H1 (cell line): ENCODE measurements around the gene FLT1. TPM values are rescaled to one million over a fixed set of nuclear protein-coding genes. Genes with fewer than 3 reads are reported as not detected.
A peak's percentile ranks its signal among the peaks of the same experiment; 100 is the strongest.

Experiments
- CTCF ChIA-PET: fragments of 300-600 bp; sonication (Branson Sonifier 250); formaldehyde crosslinking; loops from one replicate; lab custom pipeline; 2021; ENCODE audit not compliant: partially characterized antibody; lab: Charles Lee
- POLR2A ChIA-PET: fragments of 300-600 bp; sonication (Branson Sonifier 250); formaldehyde crosslinking; loops from one replicate; lab custom pipeline; 2021; ENCODE audit warnings: inconsistent platforms; ENCODE audit not compliant: partially characterized antibody; lab: Charles Lee
- DNase-seq, 2 experiments: peaks; one replicate each; pipeline versions ENCODE4 v3.0.0 to v3.0.0-alpha.2; 2010 to 2022; ENCODE audit warnings: low spot score in 2 of 2, low read depth in 1 of 2, mixed read lengths in 1 of 2
- FAIRE-seq: peaks from 2 replicates; lab custom pipeline; 2011; peaks lifted over from hg19 to GRCh38; lab: Jason Lieb, UNC
- H2AFZ ChIP-seq: 2 replicates; pipeline ENCODE4 v1.8.1; 2012; ENCODE audit warnings: low read length, inconsistent platforms
- H2AK5ac ChIP-seq: 2 replicates; pipeline ENCODE4 v1.6.1; 2013; ENCODE audit warnings: low read depth, low read length
- H2BK120ac ChIP-seq: replicated peaks from 2 replicates; pipeline ENCODE3; 2013; ENCODE audit warnings: low read depth, low read length, inconsistent platforms
- H2BK12ac ChIP-seq: 2 replicates; pipeline ENCODE4 v1.6.1; 2013; ENCODE audit warnings: low read depth, low read length
- H2BK15ac ChIP-seq: 2 replicates; pipeline ENCODE4 v1.6.1; 2013; ENCODE audit warnings: low read length
- H2BK20ac ChIP-seq: 2 replicates; pipeline ENCODE4 v1.6.1; 2013; ENCODE audit warnings: low read length
- H2BK5ac ChIP-seq: 2 replicates; pipeline ENCODE4 v1.6.1; 2013; ENCODE audit warnings: low read depth, low read length
- H3K14ac ChIP-seq: 2 replicates; pipeline ENCODE4 v1.6.1; 2013; ENCODE audit warnings: inconsistent platforms; ENCODE audit not compliant: insufficient read length
- H3K18ac ChIP-seq: 2 replicates; pipeline ENCODE4 v1.6.1; 2013; ENCODE audit warnings: low read length; ENCODE audit errors: extremely low read depth
- H3K23ac ChIP-seq: 2 replicates; pipeline ENCODE4 v1.6.1; 2013; ENCODE audit warnings: inconsistent platforms; ENCODE audit not compliant: insufficient read length
- H3K23me2 ChIP-seq: 2 replicates; pipeline ENCODE4 v1.6.1; 2013; ENCODE audit warnings: low read depth, low read length
- H3K27ac ChIP-seq: 2 replicates; pipeline ENCODE4 v1.6.1; 2011; ENCODE audit warnings: low read depth, low read length, inconsistent platforms
- H3K27me3 ChIP-seq, 4 experiments: replicated peaks in 1 of 4; 1 replicate in 1 of 4; 2 replicates in 3 of 4; pipeline versions ENCODE4 v1.6.1 to v1.8.1; 2011 to 2013; ENCODE audit warnings: low read length in 3 of 4, mild to moderate bottlenecking in 3 of 4, inconsistent platforms in 2 of 4, mixed read lengths in 2 of 4, moderate library complexity in 1 of 4; ENCODE audit not compliant: control insufficient read depth in 3 of 4, insufficient read depth in 3 of 4; ENCODE audit errors: extremely low read depth in 1 of 4
- H3K36me3 ChIP-seq, 4 experiments: 2 replicates each; pipeline versions ENCODE4 v1.6.1 to v1.8.1; 2011 to 2013; ENCODE audit warnings: mild to moderate bottlenecking in 4 of 4, low read length in 3 of 4, moderate library complexity in 2 of 4, control low read depth in 1 of 4, inconsistent platforms in 1 of 4; ENCODE audit not compliant: insufficient read depth in 4 of 4, control insufficient read depth in 2 of 4
- H3K4ac ChIP-seq: replicated peaks from 2 replicates; pipeline ENCODE3; 2013; ENCODE audit warnings: low read length, low read depth, mixed read lengths, inconsistent platforms; ENCODE audit not compliant: insufficient read length
- H3K4me1 ChIP-seq, 4 experiments: replicated peaks in 1 of 4; 1 replicate in 1 of 4; 2 replicates in 3 of 4; pipeline versions ENCODE4 v1.6.1 to v1.8.1; 2011 to 2013; ENCODE audit warnings: low read length in 3 of 4, inconsistent platforms in 2 of 4, mixed read lengths in 1 of 4; ENCODE audit not compliant: insufficient read depth in 4 of 4, control insufficient read depth in 3 of 4
- H3K4me2 ChIP-seq, 2 experiments: 2 replicates each; pipeline versions ENCODE4 v1.6.1 to v1.8.1; 2011 to 2013; ENCODE audit warnings: low read depth in 2 of 2, low read length in 2 of 2, control low read depth in 1 of 2, inconsistent platforms in 1 of 2, mild to moderate bottlenecking in 1 of 2; ENCODE audit not compliant: insufficient read depth in 1 of 2
- H3K4me3 ChIP-seq, 4 experiments: fragments of 200-600, 300-600 bp in 1 of 4; sonication (generic), shearing (Covaris generic), sonication (Bioruptor Twin) in 1 of 4; 2 replicates each; pipeline versions ENCODE4 v1.5.1 to v1.8.1; 2011 to 2016; ENCODE audit warnings: low read length in 4 of 4, low read depth in 3 of 4, control low read depth in 2 of 4, inconsistent platforms in 2 of 4, mild to moderate bottlenecking in 2 of 4, mixed read lengths in 1 of 4, moderate library complexity in 1 of 4; ENCODE audit not compliant: insufficient read depth in 2 of 4; ENCODE audit errors: extremely low read depth in 1 of 4
- H3K56ac ChIP-seq: replicated peaks from 2 replicates; pipeline ENCODE3; 2013; ENCODE audit warnings: low read depth, mild to moderate bottlenecking, mixed read lengths, low read length, inconsistent platforms; ENCODE audit not compliant: insufficient read length
- H3K79me1 ChIP-seq: 2 replicates; pipeline ENCODE4 v1.6.1; 2013; ENCODE audit warnings: low read depth, low read length, control low read depth
- H3K79me2 ChIP-seq, 2 experiments: 2 replicates each; pipeline versions ENCODE4 v1.6.1 to v1.8.1; 2012 to 2013; ENCODE audit warnings: low read length in 2 of 2, mild to moderate bottlenecking in 2 of 2, inconsistent platforms in 1 of 2; ENCODE audit not compliant: insufficient read depth in 2 of 2, control insufficient read depth in 1 of 2
- H3K9ac ChIP-seq, 4 experiments: replicated peaks in 1 of 4; 1 replicate in 1 of 4; 2 replicates in 3 of 4; pipeline versions ENCODE4 v1.6.1 to v1.8.1; 2011 to 2013; ENCODE audit warnings: low read depth in 3 of 4, low read length in 3 of 4, control low read depth in 2 of 4, mild to moderate bottlenecking in 2 of 4, moderate library complexity in 2 of 4, inconsistent platforms in 1 of 4; ENCODE audit errors: extremely low read depth in 1 of 4
- H3K9me3 ChIP-seq, 2 experiments: 2 replicates each; pipeline versions ENCODE4 v1.6.1 to v1.8.1; 2012 to 2013; ENCODE audit warnings: mild to moderate bottlenecking in 2 of 2, moderate library complexity in 2 of 2, control low read depth in 1 of 2, inconsistent platforms in 1 of 2, low read depth in 1 of 2, low read length in 1 of 2, mixed read lengths in 1 of 2; ENCODE audit not compliant: insufficient read depth in 2 of 2
- H4K20me1 ChIP-seq, 2 experiments: replicated peaks in 1 of 2; 2 replicates each; pipeline versions ENCODE3 to v1.8.1; 2011 to 2013; ENCODE audit warnings: inconsistent platforms in 2 of 2, low read length in 2 of 2, mild to moderate bottlenecking in 1 of 2; ENCODE audit not compliant: insufficient read depth in 2 of 2, control insufficient read depth in 1 of 2
- H4K5ac ChIP-seq: 2 replicates; pipeline ENCODE4 v1.6.1; 2013; ENCODE audit warnings: low read length, low read depth, mixed read lengths, inconsistent platforms; ENCODE audit not compliant: insufficient read length
- H4K8ac ChIP-seq: 2 replicates; pipeline ENCODE4 v1.8.0; 2013; ENCODE audit warnings: mild to moderate bottlenecking, moderate library complexity, low read length, inconsistent platforms; ENCODE audit not compliant: insufficient read depth; ENCODE audit errors: extremely low read depth
- H4K91ac ChIP-seq: replicated peaks from 2 replicates; pipeline ENCODE3; 2013; ENCODE audit warnings: low read length, mixed read lengths, inconsistent platforms; ENCODE audit not compliant: insufficient read length
- BCL11A ChIP-seq, 2 experiments: IDR thresholded peaks; one replicate each; pipeline ENCODE4 v1.6.1; 2011; ENCODE audit warnings: low read depth in 2 of 2, low read length in 2 of 2, mild to moderate bottlenecking in 2 of 2
- CEBPB ChIP-seq: IDR thresholded peaks from 2 replicates; pipeline ENCODE4 v1.6.1; 2012; ENCODE audit warnings: low read depth, low read length
- NANOG ChIP-seq: IDR thresholded peaks from 2 replicates; pipeline ENCODE4 v1.6.1; 2011; ENCODE audit warnings: low read length, low read depth, mild to moderate bottlenecking, inconsistent platforms; ENCODE audit not compliant: insufficient read depth, poor library complexity, severe bottlenecking
- RNF2 ChIP-seq: fragments of 200-900, 300-1000 bp; sonication (generic); IDR thresholded peaks from 2 replicates; pipeline ENCODE4 v1.7.1; 2016; ENCODE audit warnings: borderline replicate concordance, low read depth, mild to moderate bottlenecking, antibody characterized with exemption, low read length; ENCODE audit not compliant: poor library complexity, severe bottlenecking; ENCODE audit errors: missing control alignments
- SIRT6 ChIP-seq: IDR thresholded peaks from one replicate; pipeline ENCODE4 v1.7.1; 2012; ENCODE audit warnings: low read length, inconsistent platforms
- SP4 ChIP-seq: IDR thresholded peaks from 2 replicates; pipeline ENCODE4 v1.6.1; 2012; ENCODE audit warnings: low read length, inconsistent platforms
- TAF1 ChIP-seq: IDR thresholded peaks from 2 replicates; pipeline ENCODE4 v1.6.1; 2011; ENCODE audit warnings: mild to moderate bottlenecking, low read depth, low read length
- ZNF274 ChIP-seq: IDR thresholded peaks from 2 replicates; pipeline ENCODE4 v1.7.0; 2012; ENCODE audit warnings: low read length, borderline replicate concordance; ENCODE audit errors: extremely low read depth
- WGBS, 2 experiments: shearing (Covaris generic) in 1 of 2; methylation state at CpG; one replicate each; pipeline versions ENCODE4 v1.1.6 to v1.1.7; 2013 to 2015; ENCODE audit warnings: low lambda C conversion rate in 2 of 2, mixed read lengths in 2 of 2, inconsistent platforms in 1 of 2, low coverage in 1 of 2, missing lambda C conversion rate in 1 of 2; ENCODE audit not compliant: insufficient replicate concordance in 2 of 2, insufficient coverage in 1 of 2, insufficient read length in 1 of 2; ENCODE audit errors: extremely low coverage in 1 of 2, missing lambda C conversion rate in 1 of 2; 5-methylcytosine and 5-hydroxymethylcytosine counted together
- polyA plus RNA-seq, 7 experiments: library from polyadenylated mRNA; depleted of rRNA in 3 of 7; stranded (reverse) in 5 of 7; unstranded in 2 of 7; fragments of >200 nt in 5 of 7; fragments of 200-250 nt in 2 of 7; gene quantifications; 1 replicate in 5 of 7; 2 replicates in 1 of 7; 4 replicates in 1 of 7; pipeline versions ENCODE4 v1.2.1 to v1.2.3, GENCODE V29; 2011 to 2013; ENCODE audit warnings: missing spikeins in 2 of 7, mixed read lengths in 2 of 7
- total RNA-seq: library from RNA; stranded (reverse); fragmentation: NEBNext Ultra II Directional; extraction: Animal tissue kit (Norgen Biotek cat#: 25700); gene quantifications from 2 replicates; pipeline ENCODE4 v1.2.1, GENCODE V29; 2021
- TF ChIP-seq, protein P1 (sequence below): IDR thresholded peaks from 2 replicates; pipeline ENCODE4 v1.6.1; 2011; ENCODE audit warnings: low read depth, mild to moderate bottlenecking, low read length; ENCODE audit not compliant: insufficient read depth

Gene FLT1
- total and polyA plus RNA-seq, 2 of the 8 experiments (the other 6 are each of a cell fraction or from before 2014, with no cell fraction given), result 19.7 to 90.2 TPM

DNA sequence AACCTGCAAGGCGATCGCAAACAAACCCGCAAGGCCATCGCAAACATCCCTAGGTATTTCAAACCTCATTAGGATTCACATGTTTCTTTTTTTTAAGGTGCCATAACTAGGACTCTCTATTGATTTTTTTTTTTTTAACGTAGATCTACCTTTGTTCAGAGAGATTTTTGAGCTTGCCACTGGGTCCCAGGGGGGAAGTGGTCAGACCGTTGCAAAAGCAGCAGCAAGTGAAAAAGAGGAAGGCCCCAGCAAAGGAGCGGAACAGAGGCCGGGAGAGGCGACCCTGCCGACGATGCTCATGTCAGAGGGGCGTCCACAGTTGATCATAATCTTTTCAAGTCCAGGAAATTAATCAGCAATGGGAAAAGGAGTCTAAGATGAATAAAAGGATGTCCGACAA is 32.7 kb upstream of the FLT1 start:
- Histone ChIP-seq H4K20me1 (peaks cover 0 to 3% of the 10 kb centered on the region in 2 experiments), H3K79me1 (no peaks in the 10 kb centered on the region), H4K91ac (no peak overlapping the region), H3K18ac (peak overlapping the region; percentile 9; the same call in 1 of the 2 replicates), H3K79me2 (no peaks in the 10 kb centered on the region; a peak in 1 of 4 replicates), H3K9me3 (no peaks in the 10 kb centered on the region), H4K8ac (no peak overlapping the region), H3K14ac (no peak overlapping the region), H3K36me3 (no peaks in the 10 kb centered on the region), H3K23me2 (peaks cover 11% of the 10 kb centered on the region), H3K4ac (peak overlapping the region; percentile 9), H3K27ac (no peak overlapping the region), H4K5ac (no peak overlapping the region), H2BK12ac (no peak overlapping the region), H3K56ac (no peak overlapping the region), H2AK5ac (no peak overlapping the region), H3K4me1 (peaks cover 8 to 16% (median 13%) of the 10 kb centered on the region in 4 experiments), H3K27me3 (peaks cover 0 to 4% (median under 1%) of the 10 kb centered on the region in 4 experiments; a peak in 4 of 7 replicates), H2BK5ac (no peak overlapping the region), H2BK20ac (no peak overlapping the region), H2BK15ac (no peak overlapping the region), H3K4me2 (no peak overlapping the region), H3K9ac (no peak overlapping the region), H2AFZ (no peak overlapping the region)
- POLR2A ChIA-PET, result interaction anchor here (0.6 to 1.1 kb wide), 2 partner anchors 23 to 98 kb away, joined by 3 read pairs; no protein-coding TSS in a partner anchor
- 87% methylated on average over 13 of the region's 13 CpGs; no CpG with 5 or more reads in 1 of the 2 experiments for WGBS, 2 experiments
- DNase-seq (no peak), FAIRE-seq (no peak)
- TF ChIP-seq NANOG (no peak), SP4 (no peak), SIRT6 (no peak), RNF2 (no peak), CEBPB (no peak), TAF1 (no peak), BCL11A (IDR thresholded peaks at IDR 0.05; ENCODE audit: low read depth in 2 of 2, low read length in 2 of 2) (no peak), ZNF274 (no peak)
- TF ChIP-seq, protein P1, sequence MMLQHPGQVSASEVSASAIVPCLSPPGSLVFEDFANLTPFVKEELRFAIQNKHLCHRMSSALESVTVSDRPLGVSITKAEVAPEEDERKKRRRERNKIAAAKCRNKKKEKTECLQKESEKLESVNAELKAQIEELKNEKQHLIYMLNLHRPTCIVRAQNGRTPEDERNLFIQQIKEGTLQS, result no peak
- TF ChIP-seq, all 59 proteins: peak for 0
- CTCF ChIA-PET, result interaction anchor here (0.6 to 1.4 kb wide), 4 partner anchors 10 to 116 kb away, joined by 3 to 4 read pairs (median 4); no protein-coding TSS in a partner anchor
- Histone ChIP-seq H2BK120ac (no peak overlapping the region), H3K4me3 (no peak overlapping the region), H3K23ac (no peak overlapping the region)
